HG03439 (cell line): ENCODE measurements around the gene RNU5B-1.
"Not testable (repeated sequence)": the region's sequence is repeated elsewhere in the genome, so short reads cannot be mapped to it uniquely, and the experiment has no call there.

ENCODE experiments used
- ATAC-seq: cut with Tn5 transposase; IDR thresholded peaks from one replicate; pipeline ENCODE4 v1.9.1; 2021; ENCODE audit warnings: mild to moderate bottlenecking, moderate library complexity; ENCODE audit not compliant: unreplicated experiment

The RNU5B-1 gene

GRCh38 chr15:65304381-65305149, at the start of gene RNU5B-1:
TSS of gene RNU5B-1 (plus strand) at chr15:65304677.
- peak; percentile 68 for ATAC-seq

- no peak for ATAC-seq
Measured at GRCh38 chr15:65254758-65255157, 49.7 kb upstream of the RNU5B-1 start.

DNA sequence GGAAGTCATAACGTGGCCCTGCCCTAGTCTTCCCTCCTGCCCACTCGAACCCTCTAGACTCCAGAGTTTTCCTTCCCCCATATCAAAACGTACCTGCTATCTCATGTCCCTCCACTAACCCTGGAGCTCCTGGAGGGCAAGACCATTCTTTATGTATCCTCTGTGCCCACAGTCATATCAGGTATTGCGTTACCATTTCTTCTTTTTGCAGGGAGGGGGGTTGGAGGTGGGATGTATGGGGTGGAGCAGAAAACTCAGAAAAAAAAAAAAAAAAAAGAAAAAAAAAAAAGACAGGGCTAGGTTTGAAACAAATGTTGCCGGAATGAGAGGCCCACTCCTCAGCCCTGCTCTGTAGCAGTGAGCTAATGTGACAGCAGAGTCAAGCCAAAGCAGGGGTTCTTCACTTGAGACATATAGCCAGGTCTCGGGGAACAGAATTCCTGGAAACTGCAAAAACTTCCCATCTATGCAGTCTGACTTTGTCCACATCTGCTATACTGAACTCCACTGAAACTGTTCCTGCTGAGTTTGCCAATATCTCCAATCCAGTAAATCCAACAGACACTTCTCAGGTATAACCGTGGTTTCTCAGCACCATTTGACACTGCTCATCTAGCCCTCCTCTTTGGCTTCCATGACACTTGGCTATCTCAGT, 48.9 kb upstream of the RNU5B-1 start:
- ATAC-seq: no peak

DNA sequence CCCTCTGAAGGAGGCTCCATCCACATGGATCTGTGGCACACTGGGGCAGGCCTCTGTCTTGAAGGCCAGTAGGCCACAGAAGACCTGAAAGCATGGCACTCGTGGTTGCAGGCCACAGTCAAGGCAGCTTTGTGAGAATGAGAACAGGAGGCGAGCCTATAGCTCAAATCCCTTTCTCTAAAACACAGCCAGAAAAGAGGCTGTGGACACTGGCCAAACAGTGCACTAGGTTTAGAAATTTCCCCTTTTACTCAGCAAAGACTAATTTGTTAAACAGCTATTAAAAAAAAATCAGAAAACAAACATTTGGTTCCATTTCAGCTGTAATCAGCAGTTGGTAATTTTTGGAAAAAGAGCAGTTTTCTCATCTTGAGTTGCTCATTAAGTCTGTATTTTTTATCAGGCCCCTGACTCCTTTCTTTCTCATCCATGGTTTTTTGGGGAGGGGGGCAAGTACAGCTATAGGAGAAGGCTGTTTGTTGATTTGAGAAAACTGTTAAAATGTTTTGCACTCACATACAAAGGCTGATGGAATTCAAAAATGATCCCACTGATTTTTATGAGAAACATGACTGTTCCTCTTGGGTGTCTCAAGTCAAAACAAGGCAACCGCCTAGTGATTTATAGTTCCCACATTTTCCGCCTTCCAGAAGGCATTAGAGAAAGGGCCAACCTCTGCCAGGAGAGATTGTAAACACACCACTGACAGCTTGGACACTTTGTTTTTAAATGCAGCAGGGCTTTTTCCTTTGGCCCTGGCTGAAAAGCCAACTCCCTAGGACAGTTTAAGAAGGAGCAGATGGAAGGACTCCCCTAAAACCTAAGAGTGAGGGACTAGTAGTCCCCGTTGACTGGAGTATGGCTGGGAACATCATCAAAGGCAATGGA, 45.9 kb upstream of the RNU5B-1 start:
- ATAC-seq: no peak

- no peak for ATAC-seq
Measured at GRCh38 chr15:65259367-65259797, 45.1 kb upstream of the RNU5B-1 start.

DNA sequence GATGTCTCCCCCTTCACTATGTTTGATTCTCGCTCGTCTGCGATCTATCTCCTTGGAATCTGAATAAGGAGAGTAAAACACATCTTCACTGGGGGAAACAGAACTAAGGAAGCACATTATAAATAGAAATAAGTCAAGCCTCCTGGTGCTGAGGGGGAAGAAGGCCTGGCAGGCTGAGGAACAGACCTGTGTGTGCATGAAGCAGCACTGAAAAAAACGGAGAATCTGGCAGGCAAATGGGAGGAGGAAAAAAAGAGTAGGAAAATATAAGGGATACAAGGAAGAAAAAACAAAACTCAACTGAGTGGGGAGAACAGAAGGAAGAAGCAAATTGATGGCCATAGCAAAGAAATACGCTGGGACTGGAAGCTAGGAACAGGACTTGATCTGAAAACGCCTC, 43.5 kb upstream of the RNU5B-1 start:
- no peak for ATAC-seq

- no peak for ATAC-seq
Measured at GRCh38 chr15:65263313-65263712, 41.2 kb upstream of the RNU5B-1 start.

DNA sequence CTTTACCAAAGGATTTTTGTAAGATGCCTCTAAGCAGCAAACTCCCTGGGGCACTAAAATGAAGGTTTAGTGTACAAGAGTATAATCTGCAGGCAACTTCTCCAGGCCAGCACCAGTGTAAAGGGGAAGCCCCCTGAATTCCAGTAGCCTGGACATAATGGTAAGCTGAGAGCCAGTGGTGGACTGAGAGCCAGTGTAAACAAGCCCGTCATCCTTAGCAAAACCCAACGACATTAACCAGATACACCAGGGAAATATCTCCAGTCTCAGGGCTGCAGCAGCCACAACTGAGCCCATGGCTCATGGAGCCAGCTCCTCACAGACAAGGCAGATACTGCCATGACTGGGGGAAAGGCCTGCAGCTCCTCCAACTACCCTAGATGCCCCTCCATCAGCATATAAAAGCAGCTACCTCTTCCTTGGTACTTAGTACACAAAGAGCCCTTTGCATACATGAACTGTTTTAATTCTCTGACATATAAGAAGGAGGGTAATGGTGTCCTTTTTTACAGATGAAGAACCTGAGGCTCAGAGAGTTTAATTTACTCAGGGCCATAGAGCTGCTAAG, 39.5 kb upstream of the RNU5B-1 start:
- ATAC-seq: no peak

DNA sequence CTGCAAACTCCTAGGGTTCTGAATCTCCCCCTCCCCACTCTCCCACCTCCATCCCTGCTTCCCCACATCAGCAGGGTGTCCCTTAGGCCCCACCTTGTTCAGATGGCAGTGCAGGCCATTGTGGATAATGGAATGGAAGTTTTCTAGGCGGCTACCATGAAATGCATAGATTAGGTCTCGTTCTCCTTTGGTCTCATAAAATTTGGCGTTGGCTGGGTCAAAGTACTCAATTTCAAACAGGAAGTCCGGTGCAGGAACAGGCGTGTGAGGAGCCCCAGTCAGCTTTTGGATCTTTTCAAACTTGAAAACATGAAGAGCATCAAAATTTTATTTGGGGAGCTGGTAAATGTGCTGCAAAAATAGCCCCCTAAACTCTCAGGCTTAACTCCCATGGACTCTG, 38.0 kb upstream of the RNU5B-1 start:
- ATAC-seq: no peak

GRCh38 chr15:65268411-65268810, 36.1 kb upstream of the RNU5B-1 start:
- no peak for ATAC-seq

GRCh38 chr15:65270811-65271545, 33.5 kb upstream of the RNU5B-1 start:
- not testable (repeated sequence) for ATAC-seq

GRCh38 chr15:65275104-65275727, 29.3 kb upstream of the RNU5B-1 start:
- ATAC-seq: no peak

- no peak for ATAC-seq
Measured at GRCh38 chr15:65275728-65276126, 28.8 kb upstream of the RNU5B-1 start.

DNA sequence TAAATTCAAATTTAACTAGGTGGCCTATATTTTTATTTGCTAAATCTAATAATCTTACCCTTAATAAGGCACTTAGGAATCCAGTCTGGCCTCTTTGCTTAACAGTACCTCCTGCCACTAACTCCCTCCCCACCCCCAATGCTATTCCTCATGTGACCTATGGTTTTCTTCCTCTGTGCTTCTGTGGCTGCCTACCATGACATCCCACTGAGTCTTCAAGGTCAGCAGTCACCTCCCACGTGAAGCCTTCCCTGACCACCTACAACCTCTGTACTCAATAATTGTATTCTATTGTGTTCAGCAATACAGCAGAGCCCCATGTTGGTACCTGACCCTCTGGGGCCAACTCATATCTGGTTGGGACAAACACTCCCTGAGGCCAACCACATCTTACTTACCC, 27.5 kb upstream of the RNU5B-1 start:
- no peak for ATAC-seq

- ATAC-seq: no peak
Measured at GRCh38 chr15:65278480-65278879, 26.0 kb upstream of the RNU5B-1 start.

GRCh38 chr15:65285291-65286068, 19.0 kb upstream of the RNU5B-1 start:
- no peak for ATAC-seq

- ATAC-seq: peak; percentile 23
Measured at GRCh38 chr15:65286069-65286703, 18.3 kb upstream of the RNU5B-1 start.

- ATAC-seq: peak; percentile 89
Measured at GRCh38 chr15:65286704-65287519, 17.6 kb upstream of the RNU5B-1 start, which contains the start of gene PARP16. TSS of gene PARP16 (minus strand) at chr15:65286883. CDS start at chr15:65286426, 457 bp downstream.
